Heart left ventricle (tissue), 13 donors: ENCODE data around the gene VAPB.

ENCODE experiments used
- CTCF ChIP-seq, 12 donors: fragments of 200-600 bp; sonication (generic) in 4 of 12; IDR thresholded peaks; one replicate each; pipeline versions ENCODE4 v1.5.0 to v1.8.0; 2018 to 2022; ENCODE audit warnings: antibody characterized with exemption in 12 of 12, mild to moderate bottlenecking in 5 of 12
- POLR2A ChIP-seq, 2 donors: fragments of 450-650 bp; IDR thresholded peaks; one replicate each; pipeline ENCODE4 v1.6.1; 2017; ENCODE audit warnings: antibody characterized with exemption in 2 of 2, mild to moderate bottlenecking in 2 of 2, moderate library complexity in 2 of 2
- donor health status: ischemic (EF 13 %, LVEDD 7.1; RV severe dilation, severe dysfunction).
- donor health status: DM: no; HTN: yes; CAD: no.
- donor health status: DM: no; HTN: no; CAD: no.
- donor health status: ischemic (EF 25% LVEDD 6.9; RV normal size, moderate dysfunction).
- donor health status: ischemic (EF 25% LVEDD 5.7; RV mildly dilated, moderate dysfunction).
- donor health status: ischemic (EF 35%, LVEDD 5.7; RV mildly dilated, moderate dysfunction).
- donor health status: nonischemic (EF 11% LVEDD 7.7; RV severe dilation, severe dysfunction).
- donor health status: DM: yes; HTN: yes; CAD: no.
- donor health status: PGD.
- donor health status: ischemic (EF 29% LVEDD 5.4; RV normal size, mild dysfunction).
- donor health status: nonischemic (EF 23%, LVEDD 6.1; RV moderate dilation, normal function).

- TF ChIP-seq POLR2A (IDR thresholded peaks at IDR 0.05) (no peak), CTCF (IDR thresholded peaks at IDR 0.05) (no peak)
Measured at GRCh38 chr20:58446264-58446959, 57.4 kb downstream of the VAPB start.
